ENCODE results near the gene LY6G5C.

LY6G5C gene

DNA sequence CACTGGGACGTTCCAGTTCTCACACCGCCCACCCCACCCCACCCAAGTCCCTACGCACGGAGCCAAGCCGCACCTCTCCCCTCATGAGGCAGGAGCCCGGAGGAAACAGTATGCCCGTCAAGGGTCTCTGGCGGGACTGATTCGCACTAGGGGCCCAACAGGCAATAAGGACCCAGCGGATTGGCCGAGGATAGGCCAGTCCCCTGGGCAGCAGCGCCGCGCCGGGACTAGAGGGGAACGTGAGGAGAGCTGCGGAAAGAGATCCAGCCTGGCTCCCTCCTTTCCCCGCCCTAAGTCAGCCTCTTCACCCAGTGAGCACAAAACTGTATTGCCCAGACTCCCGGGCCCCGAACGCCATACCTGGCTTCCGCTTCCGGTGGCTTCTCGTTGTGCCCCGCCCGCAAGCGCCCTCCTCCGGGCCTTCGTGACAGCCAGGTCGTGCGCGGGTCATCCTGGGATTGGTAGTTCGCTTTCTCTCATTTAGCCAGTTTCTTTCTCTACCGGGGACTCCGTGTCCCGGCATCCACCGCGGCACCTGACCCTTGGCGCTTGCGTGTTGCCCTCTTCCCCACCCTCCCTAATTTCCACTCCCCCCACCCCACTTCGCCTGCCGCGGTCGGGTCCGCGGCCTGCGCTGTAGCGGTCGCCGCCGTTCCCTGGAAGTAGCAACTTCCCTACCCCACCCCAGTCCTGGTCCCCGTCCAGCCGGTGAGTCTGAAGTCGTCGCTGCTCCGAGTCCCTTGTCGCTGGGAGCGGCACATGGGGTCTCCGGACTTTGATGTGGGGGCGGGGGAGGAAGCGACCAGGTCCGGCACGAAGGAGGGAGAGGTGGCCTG is 15.1 kb downstream of the LY6G5C start, which contains the start of gene CSNK2B:
Gene CSNK2B, plus strand, starts transcription at position 580 of the 836 bp plus-strand sequence. CDS start 752 bp downstream, outside the sequence.
- Histone ChIP-seq H3K27ac (peak within 1 kb of the TSS; percentile 61 to 98 (median 95)), H3K4me3 (peak within 1 kb of the TSS; percentile 78 to 95 (median 87))

DNA sequence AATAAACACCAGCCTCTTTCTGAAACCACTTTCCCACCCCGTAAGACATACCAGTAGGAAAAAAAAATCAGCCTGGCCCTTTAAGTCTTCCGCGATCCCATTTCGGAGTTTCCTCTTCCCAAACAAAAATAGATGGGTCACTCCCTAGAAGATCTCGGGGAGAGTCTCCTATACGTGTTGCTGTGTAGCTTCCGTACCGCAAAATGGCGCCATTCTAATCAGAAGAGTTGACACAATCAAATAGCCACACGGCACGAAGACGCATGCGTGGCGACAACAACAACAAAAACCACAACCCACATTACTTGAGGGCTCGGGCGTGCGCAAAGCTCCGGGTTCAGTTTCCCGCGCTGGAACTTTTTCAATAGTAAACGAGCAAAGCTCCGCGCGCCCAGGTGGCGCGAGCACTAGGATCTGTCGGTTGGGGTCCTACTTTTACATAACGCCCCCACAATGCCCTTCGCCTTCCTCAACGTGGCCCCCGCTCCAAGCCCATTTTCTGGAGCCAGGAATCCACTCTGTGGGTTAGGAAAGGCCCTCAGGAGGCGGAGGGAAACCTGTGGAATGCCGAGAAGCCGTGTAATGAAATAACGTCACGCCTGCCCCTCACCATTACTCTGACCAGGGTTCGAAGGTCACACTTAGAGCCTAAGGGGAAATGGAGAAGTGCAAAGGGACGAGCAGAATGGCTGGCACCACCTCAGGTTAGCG is 15.9 kb downstream of the LY6G5C start, which contains the start of gene GPANK1:
Gene GPANK1, minus strand, starts transcription at position 208 of the 711 bp plus-strand sequence. CDS start 519 bp downstream, outside the sequence.
- H3K27ac ChIP-seq: peak within 1 kb of the TSS; percentile 57 to 98 (median 93)
- H3K4me3 ChIP-seq: peak within 1 kb of the TSS; percentile 78 to 95 (median 87)

DNA sequence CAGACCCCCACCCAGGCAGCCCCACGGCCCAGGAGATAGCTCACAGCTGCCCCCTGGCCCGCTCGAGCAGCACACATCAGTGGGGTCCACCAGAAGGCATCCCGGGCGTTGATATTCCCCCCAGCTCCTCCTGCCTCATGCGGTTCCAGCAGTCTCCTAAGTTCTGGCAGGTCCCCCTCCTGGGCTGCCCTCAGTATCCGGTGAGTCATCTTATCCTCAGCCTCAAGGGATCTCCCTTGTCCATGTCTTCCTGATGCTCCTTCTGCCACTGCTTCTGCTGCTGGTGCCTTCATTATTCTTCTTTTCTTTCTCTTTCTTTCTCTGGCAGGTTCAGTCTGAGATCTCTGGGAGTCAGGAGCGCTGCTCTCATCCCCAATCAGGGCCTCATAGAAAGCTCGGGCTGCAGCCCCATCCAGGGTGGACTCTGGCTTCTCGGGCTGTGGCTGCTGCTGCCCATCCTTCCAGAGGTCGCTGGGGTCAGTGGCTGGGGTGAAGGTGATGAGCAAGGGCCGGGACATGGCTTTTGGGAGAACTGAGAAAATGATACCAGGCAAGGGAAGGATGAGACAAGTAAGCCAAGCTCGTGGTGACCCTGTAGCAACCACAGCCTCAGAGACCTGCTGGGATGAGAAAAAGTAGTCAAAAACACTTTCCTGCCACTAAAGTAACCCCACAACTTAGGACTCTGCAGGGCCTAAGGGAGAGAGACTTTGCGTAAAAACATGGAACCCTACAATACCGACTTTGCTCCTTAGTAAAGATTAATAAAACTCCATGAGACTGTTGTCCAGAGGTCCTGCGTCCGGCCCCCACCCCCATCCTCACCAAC is 16.7 kb downstream of the LY6G5C start:
- peak overlapping the region; percentile 45 to 98 (median 93) for H3K27ac ChIP-seq
- H3K4me3 ChIP-seq: peak overlapping the region; percentile 78 to 95 (median 87)

DNA sequence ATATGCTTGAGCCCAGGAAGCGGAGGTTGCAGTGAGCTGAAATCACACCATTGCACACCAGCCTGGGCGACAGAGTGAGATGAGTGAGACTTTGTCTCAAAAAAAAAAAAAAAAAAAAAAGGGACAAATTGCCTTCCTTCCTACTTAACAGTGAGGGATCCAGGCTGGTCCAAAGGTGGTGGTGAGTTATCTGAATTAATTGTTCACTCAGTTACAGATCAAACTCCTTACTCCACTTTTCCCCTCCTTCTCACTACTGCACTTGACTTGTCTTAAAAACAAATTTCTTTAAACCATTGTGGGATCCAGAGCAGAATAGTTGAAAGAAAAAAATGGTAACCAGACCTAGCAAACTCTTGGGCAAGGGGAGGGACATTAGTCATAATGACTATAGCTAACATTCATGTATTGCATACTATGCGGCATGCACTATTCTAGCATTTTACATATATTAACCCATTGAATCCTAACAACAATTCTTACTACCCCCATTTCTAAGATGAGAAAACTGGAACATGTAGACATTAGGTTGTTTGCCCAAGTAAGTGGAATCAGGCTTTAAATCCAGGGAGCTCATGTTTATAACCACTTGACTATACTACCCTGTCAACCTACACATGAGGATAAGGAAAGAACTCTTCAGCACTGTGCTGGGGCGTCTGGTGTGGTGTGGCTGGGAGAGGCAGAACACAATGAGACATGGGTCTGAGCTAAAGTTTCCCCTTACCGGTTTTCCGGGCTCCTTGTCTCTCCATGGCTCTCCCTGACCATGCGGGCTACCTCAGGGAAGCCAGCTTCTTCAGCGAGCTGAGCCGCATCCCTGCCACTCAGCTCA is 17.5 kb downstream of the LY6G5C start:
- Histone ChIP-seq H3K27ac (peak overlapping the region in 20 of 21 experiments; percentile 34 to 98 (median 93)), H3K4me3 (peak overlapping the region; percentile 78 to 95 (median 87))

DNA sequence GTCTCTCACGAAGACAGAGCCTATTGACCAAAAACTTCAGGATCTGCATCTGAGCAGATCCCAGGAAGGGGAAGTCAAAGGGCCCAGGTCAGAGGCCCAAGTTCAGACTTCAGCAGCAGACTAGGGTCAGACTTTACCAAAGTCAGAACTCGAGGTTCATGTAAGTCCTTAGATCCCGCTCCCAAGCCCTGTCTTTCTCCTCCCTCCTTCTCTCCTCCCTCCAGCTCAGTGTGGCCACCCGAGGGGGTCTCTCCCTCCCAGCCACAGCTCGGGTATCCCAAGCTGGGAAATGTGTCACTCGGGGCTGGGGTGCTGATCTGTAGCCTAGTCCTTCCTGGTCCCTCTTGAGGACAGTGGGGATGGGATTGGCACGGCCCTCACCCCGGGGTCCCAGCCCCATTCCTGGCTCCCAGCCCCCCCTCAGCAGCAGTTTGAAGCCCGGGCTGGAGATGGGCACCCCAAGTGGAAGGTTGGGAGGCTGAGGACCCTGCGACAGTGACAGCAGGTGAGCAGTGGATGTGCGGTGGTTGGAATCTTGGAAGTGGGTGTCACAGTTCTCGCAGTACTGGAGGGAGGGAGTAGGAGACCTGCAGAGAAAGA is 18.6 kb downstream of the LY6G5C start:
- peak overlapping the region in 5 of 21 experiments; percentile 7 to 35 (median 23) for H3K27ac ChIP-seq
- no peak overlapping the region for H3K4me3 ChIP-seq

DNA sequence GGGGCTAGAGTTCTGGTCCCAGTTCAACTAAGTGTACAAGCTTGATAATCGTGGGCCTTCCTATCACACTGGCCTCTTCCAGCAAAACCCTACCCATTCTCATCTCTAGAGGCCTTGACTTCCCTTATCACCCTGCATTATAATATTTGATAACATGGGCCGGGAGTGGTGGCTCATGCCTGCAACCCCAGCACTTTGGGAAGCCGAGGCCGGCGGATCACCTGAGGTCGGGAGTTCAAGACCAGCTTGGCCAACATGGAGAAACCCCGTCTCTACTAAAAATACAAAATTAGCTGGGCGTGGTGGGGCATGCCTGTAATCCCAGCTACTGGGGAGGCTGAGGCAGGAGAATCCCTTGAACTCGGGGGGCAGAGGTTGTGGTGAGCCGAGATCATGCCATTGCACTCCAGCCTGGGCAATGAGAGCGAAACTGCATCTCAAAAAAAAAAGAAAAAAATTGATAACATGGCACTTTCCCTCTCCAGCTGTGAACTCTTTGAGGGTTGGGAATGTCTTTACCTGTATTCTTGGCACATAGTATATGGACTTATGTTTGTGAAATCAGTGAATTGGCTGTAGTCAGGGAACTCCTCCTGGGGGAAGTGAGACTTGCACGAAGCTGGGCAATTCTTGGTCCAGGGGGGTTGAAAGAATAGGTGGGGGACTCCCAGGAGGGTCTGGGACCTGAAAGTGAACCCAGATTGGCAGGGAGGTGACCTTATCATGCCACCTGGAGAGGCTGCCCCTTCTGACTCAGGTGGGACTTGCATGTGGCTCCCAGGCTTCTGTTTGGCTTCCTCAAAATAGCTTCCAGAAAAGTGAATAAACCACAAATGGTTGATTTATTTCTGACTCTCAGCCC is 19.4 kb downstream of the LY6G5C start:
- peak overlapping the region in 5 of 7 experiments; percentile 67 to 87 (median 79) for H3K4me3 ChIP-seq

DNA sequence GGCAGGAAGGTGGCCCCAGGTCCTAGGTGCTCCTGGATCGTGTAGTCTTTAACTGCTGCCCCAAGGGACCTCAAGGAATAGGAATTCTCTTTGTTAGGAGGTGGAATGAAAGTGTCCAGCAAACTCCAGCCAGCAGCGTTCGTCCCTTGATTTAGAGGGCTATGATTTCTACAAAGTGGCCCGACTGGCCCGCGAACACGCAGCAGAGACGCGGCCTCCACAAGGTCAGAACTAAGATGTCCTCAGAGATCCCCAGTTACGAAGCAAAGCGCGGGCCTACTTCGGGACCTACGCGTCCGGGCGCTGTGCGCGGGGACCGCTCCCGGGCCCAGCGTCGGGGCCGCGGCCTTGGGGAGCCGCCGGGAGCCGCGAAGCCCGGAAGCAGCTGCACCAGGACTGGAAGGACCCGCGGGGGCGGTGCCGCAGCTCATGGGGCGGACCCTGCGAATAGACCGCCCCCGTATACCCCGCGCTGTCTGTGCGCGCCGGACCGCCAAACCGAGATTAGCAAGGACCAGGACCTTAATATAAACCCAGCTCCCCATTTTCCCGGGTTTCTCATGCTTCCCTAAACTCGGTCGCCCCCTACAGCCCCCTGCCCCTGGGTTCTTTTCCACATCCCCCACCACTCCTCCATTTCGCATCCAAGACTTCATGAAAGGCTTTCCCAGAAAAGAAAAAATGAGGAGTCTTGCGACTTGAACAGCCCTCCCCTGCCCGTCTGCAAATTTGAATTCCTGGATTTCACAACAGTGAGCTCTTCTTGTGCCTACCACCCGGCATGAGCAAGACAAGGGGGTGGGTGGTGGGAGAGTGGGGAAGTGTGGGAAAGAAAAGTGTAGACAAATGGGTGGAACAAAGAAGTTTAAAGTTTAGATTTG is 20.2 kb downstream of the LY6G5C start, which contains the start of gene C6orf47:
Gene C6orf47, minus strand, starts transcription at position 398 of the 881 bp plus-strand sequence. CDS start 831 bp downstream, outside the sequence.
- peak within 1 kb of the TSS in 20 of 21 experiments; percentile 74 to 95 (median 88) for H3K27ac ChIP-seq

More for the DNA sequence above, 19.4 kb downstream of the LY6G5C start:
- H3K27ac ChIP-seq: peak overlapping the region in 19 of 21 experiments; percentile 74 to 95 (median 88)

DNA sequence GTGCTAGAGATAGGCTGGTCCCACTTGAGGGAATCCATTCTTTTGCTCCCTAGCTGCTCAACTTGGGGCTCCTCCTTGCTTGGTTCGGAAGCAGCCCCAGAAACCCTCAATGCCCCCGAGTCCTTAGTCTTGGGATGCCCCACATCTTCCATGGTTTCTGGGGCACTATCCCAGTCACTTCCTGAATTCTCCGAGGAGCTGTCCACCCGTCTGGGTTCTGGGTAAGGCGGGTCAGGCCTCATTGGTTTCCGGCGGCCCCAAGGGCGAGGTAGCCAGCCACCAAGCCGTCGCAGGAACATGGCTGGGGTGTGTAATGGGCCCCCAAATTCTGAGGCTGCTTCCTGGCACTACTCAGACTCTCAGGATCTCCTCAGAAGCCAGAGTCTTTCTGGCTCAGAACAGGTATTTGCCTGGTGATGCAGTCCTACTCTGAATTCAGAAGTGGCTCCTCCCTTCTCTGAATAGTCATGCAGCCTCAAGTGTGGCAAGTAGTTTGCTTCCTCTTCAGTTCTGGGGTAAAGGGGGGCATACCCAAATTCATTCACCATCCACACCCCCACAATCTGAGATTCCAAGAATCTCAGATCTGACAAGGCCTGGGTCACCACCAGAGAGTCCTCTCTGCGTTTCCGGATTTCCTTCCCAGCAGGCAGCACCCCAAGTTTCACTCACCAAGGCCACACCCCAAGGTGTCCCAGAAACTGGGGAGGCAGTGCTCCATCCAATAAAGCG is 21.1 kb downstream of the LY6G5C start:
- Histone ChIP-seq H3K27ac (peak overlapping the region in 20 of 21 experiments; percentile 74 to 95 (median 88)), H3K4me3 (peak overlapping the region; percentile 51 to 87 (median 78))

More for the DNA sequence above, 20.2 kb downstream of the LY6G5C start, which contains the start of gene C6orf47:
- H3K4me3 ChIP-seq: peak within 1 kb of the TSS; percentile 51 to 87 (median 78)

DNA sequence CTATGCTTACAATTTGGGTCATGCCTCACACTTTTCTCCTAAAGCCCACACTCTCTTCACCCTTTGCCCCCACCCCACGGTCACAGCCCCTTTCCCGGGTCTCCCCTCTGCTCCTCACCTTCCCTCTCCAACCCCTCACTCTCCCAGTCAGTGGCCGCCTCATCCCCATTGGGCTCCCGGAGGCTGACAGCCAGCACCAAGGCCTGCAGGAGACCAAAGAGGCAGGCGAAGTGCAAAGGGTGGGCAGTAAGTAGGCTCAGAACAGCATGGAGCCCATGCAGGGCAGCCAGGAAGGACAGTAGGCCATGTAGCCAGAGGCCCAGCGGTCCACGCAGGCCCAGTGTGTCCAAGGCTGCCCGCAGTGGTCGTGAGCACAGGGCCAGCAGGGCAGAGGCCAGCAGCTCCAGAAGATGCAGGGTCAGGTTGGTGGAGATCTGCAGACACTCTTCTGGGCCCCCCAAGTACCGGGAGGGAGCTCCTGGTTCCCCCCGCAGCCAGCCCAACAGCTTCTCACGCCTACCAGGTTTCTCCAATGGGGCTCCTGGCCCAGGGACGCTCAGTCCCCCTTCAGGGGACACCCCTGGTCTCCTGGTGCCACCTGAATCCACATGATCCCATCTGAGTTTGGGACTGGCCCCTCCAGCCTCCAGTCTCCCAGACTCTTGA is 21.8 kb downstream of the LY6G5C start:
- Histone ChIP-seq H3K4me3 (peak overlapping the region; percentile 51 to 87 (median 78)), H3K27ac (peak overlapping the region in 18 of 21 experiments; percentile 74 to 95 (median 88))

DNA sequence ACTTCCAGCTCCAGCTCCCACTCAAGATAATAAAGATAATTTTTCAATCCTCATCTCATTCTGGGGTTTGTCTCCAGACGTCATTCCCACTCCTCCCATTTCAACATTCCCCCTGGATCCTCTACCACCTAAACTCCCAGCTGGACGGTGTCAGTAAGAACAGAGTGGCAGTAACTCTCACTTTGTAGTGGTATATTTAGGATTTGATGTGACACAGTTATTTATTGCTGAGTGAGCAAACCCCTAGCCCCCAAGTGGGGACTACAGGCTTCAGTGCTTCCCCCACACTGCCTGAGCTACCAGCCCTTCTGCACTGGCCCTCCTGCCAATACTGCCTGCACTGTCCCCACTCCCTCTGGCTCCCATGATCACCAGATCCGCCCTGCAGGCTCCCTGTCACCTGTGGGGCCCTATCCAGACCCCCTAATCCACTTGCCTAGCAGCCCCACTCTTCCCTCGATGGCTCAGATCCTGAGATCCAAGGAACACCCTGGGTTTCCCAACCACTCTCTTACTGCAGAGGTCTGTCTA is 22.6 kb downstream of the LY6G5C start:
- Histone ChIP-seq H3K4me3 (no peak overlapping the region), H3K27ac (peak overlapping the region in 2 of 21 experiments; percentile 40 to 45)

DNA sequence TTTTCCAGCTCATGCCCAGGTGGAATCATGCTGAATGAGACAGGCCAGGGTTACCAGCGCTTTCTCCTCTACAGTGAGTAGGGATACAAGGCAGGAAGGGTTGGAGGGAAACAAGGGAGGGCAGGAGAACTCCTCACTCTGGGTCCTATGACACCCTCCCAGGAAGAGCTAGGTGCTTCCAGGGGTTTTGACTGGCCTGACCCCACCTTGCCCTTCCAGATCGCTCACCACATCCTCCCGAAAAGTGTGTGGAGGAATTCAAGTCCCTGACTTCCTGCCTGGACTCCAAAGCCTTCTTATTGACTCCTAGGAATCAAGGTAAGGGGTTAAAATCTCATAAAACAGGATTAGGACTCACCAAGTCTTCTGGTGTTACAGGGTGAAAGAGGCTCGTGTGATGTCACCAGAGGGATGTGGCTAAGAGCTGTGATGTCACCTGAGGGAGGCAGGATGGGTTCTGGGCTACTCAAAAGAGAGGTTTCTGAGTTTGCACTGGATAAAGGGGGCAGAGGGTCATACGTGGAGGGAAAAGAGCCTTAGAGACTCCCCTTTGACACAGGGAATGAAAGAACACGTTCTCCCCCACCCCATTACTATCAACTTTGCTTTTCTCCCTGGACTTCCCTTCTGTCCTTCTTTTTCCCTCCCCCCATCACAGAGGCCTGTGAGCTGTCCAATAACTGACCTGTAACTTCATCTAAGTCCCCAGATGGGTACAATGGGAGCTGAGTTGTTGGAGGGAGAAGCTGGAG is 23.3 kb downstream of the LY6G5C start:
- peak overlapping the region in 1 of 21 experiments; percentile 45 for H3K27ac ChIP-seq

DNA sequence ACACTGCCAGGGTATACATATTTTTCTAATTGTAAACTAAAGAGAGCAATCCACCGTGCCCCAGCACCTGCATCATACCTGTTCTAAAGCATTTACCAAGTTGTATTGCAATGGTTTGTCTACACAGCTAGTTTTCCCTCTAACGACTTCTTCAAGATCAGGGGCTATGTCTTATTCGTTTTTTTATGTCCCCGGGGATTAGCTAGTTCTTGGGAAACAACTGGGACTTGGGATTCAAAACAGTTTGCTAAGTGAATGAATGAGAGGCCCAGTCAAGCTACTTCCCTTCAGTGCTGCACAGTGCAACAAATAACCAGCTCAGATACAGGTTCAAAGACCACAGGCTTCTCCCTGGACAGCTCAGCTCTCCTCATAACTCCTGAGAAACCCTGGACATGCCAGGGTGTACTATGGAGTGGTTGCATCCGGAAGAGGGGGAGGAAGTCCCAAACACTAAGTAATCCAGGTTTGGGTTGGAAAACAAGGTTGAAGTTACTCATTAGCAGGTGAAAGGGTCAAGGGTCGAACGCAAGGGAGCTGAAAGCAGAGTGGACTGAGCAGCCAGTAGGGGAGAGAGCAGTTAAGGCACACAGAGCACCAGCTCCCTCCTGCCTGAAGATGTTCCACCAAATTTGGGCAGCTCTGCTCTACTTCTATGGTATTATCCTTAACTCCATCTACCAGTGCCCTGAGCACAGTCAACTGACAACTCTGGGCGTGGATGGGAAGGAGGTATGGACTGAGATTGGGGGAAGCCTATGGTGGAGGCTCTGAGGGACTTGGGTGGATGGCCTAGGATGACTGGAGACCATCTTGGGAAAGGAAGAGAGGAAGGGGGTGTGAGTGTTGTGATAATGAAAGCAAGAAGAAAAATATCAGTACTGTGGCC is 25.3 kb downstream of the LY6G5C start, which contains the start of gene APOM:
Gene APOM, plus strand, starts transcription at position 546 of the 889 bp plus-strand sequence. Its CDS starts 73 bp downstream, at position 619.
- no peak within 1 kb of the TSS for H3K27ac ChIP-seq
- no peak within 1 kb of the TSS for H3K4me3 ChIP-seq

More for the DNA sequence above, 23.3 kb downstream of the LY6G5C start:
- no peak overlapping the region for H3K4me3 ChIP-seq

Data from skin epidermis (tissue), 12 donors.